AG09319 (cell line): ENCODE measurements around the gene KAT2B.

Source experiments
- DNase-seq: peaks from one replicate; pipeline ENCODE4 v3.0.0-alpha.2; 2010; ENCODE audit warnings: low read depth; ENCODE audit errors: extremely low read depth
- TF ChIP-seq, protein P1 (sequence below): IDR thresholded peaks from 2 replicates; pipeline ENCODE4 v1.5.1; 2011; ENCODE audit warnings: low read depth, mild to moderate bottlenecking, inconsistent platforms, low read length, moderate library complexity

Gene KAT2B

DNA sequence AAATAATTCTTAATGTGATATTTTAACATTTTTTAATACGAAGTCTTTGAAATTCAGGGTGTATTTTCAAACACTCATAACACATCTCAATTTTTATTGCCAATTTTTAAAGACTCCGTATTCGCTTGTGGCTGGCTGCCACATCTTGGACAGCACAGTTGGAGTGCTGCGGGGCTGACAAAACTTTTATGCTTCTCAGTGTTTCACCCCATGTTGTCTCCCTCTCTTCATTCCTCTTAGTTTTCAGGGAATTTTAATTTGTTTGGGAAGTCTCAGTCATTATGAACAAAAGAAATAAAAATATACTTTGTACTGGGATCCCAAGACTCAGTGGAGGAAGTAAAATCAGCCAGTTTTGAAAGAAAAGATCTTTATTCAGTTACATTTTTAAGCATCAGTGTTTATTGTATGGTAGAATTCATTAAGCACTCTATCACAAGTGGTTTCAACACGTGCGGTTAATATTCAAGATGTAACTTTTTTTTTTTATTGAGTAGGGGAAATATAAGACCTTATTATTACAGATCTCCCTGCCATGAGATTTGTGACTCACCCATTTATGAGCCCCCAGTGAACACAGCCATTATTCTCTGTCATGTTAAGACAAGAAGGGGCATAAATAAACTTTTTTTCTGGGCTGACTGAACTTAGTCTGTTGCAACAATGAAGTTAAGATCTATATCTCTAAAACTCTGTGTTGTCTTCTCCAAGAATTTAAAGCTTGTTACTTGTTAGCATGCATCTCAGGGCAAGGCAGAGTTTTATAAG, 26.8 kb downstream of the KAT2B start:
- DNase-seq = no peak
- TF ChIP-seq, protein P1, sequence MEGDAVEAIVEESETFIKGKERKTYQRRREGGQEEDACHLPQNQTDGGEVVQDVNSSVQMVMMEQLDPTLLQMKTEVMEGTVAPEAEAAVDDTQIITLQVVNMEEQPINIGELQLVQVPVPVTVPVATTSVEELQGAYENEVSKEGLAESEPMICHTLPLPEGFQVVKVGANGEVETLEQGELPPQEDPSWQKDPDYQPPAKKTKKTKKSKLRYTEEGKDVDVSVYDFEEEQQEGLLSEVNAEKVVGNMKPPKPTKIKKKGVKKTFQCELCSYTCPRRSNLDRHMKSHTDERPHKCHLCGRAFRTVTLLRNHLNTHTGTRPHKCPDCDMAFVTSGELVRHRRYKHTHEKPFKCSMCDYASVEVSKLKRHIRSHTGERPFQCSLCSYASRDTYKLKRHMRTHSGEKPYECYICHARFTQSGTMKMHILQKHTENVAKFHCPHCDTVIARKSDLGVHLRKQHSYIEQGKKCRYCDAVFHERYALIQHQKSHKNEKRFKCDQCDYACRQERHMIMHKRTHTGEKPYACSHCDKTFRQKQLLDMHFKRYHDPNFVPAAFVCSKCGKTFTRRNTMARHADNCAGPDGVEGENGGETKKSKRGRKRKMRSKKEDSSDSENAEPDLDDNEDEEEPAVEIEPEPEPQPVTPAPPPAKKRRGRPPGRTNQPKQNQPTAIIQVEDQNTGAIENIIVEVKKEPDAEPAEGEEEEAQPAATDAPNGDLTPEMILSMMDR = no peak

DNA sequence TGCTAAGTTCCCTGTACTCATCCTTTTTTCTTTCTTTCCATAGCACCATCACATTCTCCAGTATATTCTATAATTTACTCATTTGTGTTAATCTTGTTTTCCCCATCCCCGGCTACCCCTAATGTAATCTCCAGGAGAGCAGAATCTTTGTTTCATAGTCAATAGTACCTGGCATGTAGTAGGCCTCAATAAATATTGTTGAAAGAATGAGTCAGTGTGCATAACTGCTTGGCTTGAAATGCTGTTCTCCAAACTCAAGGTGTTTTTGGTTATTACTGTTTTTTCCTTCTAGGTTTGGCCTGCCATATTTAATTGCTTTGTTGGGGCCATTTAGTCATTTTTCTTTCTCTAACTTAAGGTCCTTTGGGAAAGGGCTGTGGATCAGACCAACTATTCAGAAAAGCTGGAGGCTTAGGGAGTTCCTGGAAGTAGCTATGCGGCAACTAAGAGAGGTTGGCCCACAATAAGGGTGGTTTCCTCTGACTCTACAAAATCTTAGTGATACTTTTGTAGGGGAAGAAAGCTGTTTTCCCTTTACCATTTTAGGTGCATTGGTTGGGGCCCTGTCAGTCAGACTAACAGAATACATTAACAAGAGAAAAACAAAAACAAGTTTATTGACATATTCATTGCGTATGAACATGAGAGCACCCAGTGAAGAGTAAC, 28.4 kb downstream of the KAT2B start:
- TF ChIP-seq, protein P1 = no peak
- no peak for DNase-seq

DNA sequence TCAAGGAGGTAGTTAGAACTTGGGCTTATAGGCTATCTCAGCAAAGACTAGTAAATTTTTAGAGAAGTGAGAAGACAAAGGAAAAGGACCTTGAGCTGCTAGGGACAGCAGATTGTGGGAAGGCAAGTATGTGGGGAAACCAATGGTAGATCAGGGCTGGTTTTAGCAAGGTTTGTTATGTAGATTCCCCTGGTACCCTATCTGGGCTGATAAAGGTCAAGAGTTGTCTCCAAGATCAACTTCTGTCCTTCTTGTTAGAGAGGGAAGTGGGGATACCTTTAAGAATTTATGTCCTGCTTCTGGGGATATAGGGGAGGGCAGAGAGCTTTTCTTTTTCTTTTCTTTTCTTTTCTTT, 28.9 kb downstream of the KAT2B start:
- TF ChIP-seq, protein P1 = no peak
- no peak for DNase-seq

DNA sequence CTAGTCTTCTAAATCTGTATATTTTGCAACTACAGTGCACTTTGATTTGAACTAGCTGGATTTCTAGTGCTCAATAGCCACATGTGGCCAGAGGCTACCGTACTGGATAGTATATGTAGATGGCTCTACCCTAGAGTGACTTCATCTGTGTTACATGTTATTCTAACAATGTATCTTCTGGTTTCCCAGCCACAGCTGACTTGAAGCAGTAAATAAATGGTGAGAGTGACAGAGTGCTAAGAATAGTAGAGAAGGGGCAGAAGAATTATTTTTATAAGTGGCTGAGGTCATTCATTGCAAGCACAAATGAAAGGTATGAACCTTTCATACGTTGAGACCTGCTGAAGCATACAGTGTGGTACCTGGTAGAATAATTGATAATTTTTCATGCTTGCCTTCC, 30.9 kb downstream of the KAT2B start:
- TF ChIP-seq, protein P1 = no peak
- DNase-seq = no peak

DNA sequence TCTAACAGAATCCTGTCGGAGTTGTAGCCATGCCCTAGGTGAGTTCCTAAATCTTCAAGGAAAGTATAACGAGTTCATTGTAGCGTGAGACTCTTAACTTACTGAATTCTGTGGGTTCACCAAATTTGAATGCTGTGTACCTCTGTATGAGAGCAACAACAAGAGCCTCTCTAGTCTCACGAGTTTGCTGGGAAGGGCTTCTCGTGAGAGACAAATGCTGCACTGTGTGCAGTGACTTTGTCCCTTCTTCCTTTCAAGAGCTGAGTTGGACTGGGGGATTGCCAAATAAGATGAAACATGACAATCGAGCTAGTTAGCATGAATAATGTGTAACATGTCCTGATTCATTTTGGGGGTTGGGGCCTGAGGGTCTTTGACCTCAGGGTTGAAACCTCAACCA, 32.2 kb downstream of the KAT2B start:
- no peak for DNase-seq
- TF ChIP-seq, protein P1 = no peak

DNA sequence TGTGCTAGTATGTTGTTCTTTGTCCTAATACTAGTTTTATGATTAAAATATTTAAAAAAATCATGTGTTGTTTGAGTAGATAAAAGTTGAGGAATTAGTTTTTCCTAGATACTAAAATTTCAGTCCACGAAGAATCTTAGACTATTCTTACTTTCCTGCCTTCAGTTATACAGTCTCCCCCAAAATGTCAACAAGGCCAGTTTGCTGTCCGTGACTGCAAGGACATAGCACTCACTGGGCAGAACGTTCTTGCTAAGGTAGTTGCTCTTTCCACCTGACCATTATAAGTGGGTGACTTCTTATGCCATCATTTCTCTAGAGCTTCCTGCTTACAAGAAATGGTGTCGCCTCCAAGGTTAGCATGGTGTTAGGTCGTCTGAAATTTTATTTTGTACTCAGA, 32.8 kb downstream of the KAT2B start:
- TF ChIP-seq, protein P1 = no peak
- DNase-seq = no peak

DNA sequence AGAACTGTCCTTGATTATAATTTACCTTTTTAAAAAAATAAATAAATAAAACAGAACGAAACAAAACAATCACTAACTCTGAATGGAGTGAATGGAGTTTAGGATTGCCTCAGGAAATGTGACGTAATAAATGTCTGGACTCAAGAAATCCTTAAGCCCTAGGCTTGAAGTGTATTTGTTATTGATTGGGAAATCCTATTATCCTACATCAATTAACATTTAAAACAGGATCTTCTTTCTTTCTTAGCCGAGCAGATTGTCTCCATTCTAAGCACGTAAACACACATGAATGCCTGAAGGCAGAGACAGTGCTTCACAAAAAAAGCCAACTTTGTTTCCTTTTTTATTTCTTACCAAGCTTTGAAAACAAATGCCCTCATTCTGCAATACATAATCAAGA, 33.4 kb downstream of the KAT2B start:
- DNase-seq = no peak
- TF ChIP-seq, protein P1 = no peak
